Transverse colon (tissue), 4 donors: Measurements from ENCODE around the gene PITPNC1. TPM values are rescaled to one million over a fixed set of nuclear protein-coding genes. Genes with fewer than 3 reads are reported as not detected.
"Not testable (repeated sequence)": the region's sequence is repeated elsewhere in the genome, so short reads cannot be mapped to it uniquely, and the experiment has no call there.

Experiments
- DNase-seq: peaks from one replicate; pipeline ENCODE4 v3.0.0-alpha.2; 2019
- H3K27ac ChIP-seq, 4 donors: fragments of 200-600 bp; sonication (generic); 2 replicates each; pipeline ENCODE4 v1.5.1; 2016 to 2018; ENCODE audit warnings: inconsistent platforms in 4 of 4
- H3K27me3 ChIP-seq: fragments of 200-600 bp; sonication (generic); 2 replicates; pipeline ENCODE4 v1.5.1; 2017; ENCODE audit warnings: inconsistent platforms
- H3K36me3 ChIP-seq, 4 donors: fragments of 200-600 bp; sonication (generic); 2 replicates each; pipeline ENCODE4 v1.5.1; 2017 to 2019; ENCODE audit warnings: inconsistent platforms in 4 of 4
- H3K4me1 ChIP-seq, 4 donors: fragments of 200-600 bp; sonication (generic); 2 replicates each; pipeline ENCODE4 v1.5.1; 2017 to 2020; ENCODE audit warnings: inconsistent platforms in 4 of 4
- H3K4me3 ChIP-seq, 4 donors: fragments of 200-600 bp; sonication (generic); 1 replicate in 1 of 4; 2 replicates in 3 of 4; pipeline versions ENCODE4 v1.5.1 to v1.6.1; 2017 to 2019; ENCODE audit warnings: inconsistent platforms in 4 of 4
- H3K9me3 ChIP-seq, 2 donors: fragments of 200-600 bp; sonication (generic); 2 replicates each; pipeline ENCODE4 v1.5.1; 2017 to 2019; ENCODE audit warnings: inconsistent platforms in 2 of 2
- CTCF ChIP-seq, 5 experiments: fragments of 200-600 bp in 3 of 5; fragments of 450-650 bp in 2 of 5; sonication (generic) in 3 of 5; IDR thresholded peaks; 1 replicate in 2 of 5; 2 replicates in 3 of 5; pipeline ENCODE4 v1.5.1; 2016 to 2017; ENCODE audit warnings: antibody characterized with exemption in 5 of 5, inconsistent platforms in 3 of 5, mild to moderate bottlenecking in 2 of 5, moderate library complexity in 1 of 5
- EP300 ChIP-seq: sonication (generic); formaldehyde crosslinking; IDR thresholded peaks from one replicate; pipeline ENCODE4 v1.6.1; 2017; ENCODE audit warnings: antibody characterized with exemption, low read depth
- POLR2A ChIP-seq: fragments of 450-650 bp; IDR thresholded peaks from one replicate; pipeline ENCODE4 v1.6.1; 2016; ENCODE audit warnings: antibody characterized with exemption, mild to moderate bottlenecking, moderate library complexity
- POLR2AphosphoS5 ChIP-seq, 3 donors: sonication (generic); formaldehyde crosslinking; IDR thresholded peaks; one replicate each; pipeline ENCODE4 v1.6.1; 2016; ENCODE audit warnings: antibody characterized with exemption in 3 of 3
- WGBS, 2 donors: methylation state at CpG; one replicate each; pipeline ENCODE4 v1.1.5; 2018; ENCODE audit warnings: low coverage in 1 of 2; 5-methylcytosine and 5-hydroxymethylcytosine counted together
- in situ Hi-C, 4 donors: fragments of 200-750 bp; cut with MboI; loops; one replicate each; pipeline versions ENCODE4 v1.15.0 to v1.15.1; 2017; ENCODE audit warnings: low sequenced_read_pairs in 3 of 4, low pct_ligation_motif_present in 1 of 4, low pct_unique_long_range_greater_than_20kb in 1 of 4
- intact Hi-C: fragments of 100-400 bp; cut with DNase I; formaldehyde crosslinking; loops from one replicate; pipeline ENCODE4 v1.15.1; 2023; ENCODE audit warnings: low total_unique reads
- total RNA-seq, 4 donors: library from RNA; depleted of rRNA; stranded (reverse); fragments of >200 nt; gene quantifications; one replicate each; pipeline ENCODE4 v1.1.0, GENCODE V29; 2016

PITPNC1 gene
- total RNA-seq, 4 donors from 2014 or later, result 1.6 to 10.3 (median 4.0) TPM

GRCh38 chr17:67425571-67426160 lies 48.6 kb downstream of the PITPNC1 start:
- WGBS, 2 donors, result 100% methylated on average over 1 to 5 of the region's 5 CpGs
- Histone ChIP-seq H3K27ac (no peak overlapping the region), H3K36me3 (no peaks in the 10 kb centered on the region), H3K4me1 (peaks cover 7 to 39% (median 22%) of the 10 kb centered on the region in 4 donors), H3K27me3 (no peaks in the 10 kb centered on the region), H3K9me3 (no peaks in the 10 kb centered on the region), H3K4me3 (no peak overlapping the region)
- DNase-seq, result no peak
- TF ChIP-seq POLR2AphosphoS5 (IDR thresholded peaks at IDR 0.05) (no peak), EP300 (no peak), CTCF (IDR thresholded peaks at IDR 0.05) (no peak), POLR2A (no peak)
- in situ Hi-C loops, result no loop called here
- intact Hi-C loops, result no loop called here

- H3K27ac ChIP-seq, result no peak overlapping the region
- H3K36me3 ChIP-seq, result no peaks in the 10 kb centered on the region
- in situ Hi-C loops (no loop called here), intact Hi-C loops (no loop called here)
- WGBS, 2 donors, result 87% methylated on average over 4 of the region's 4 CpGs; no CpG with 5 or more reads in 1 of the 2 donors
- no peaks in the 10 kb centered on the region for H3K27me3 ChIP-seq
- peaks cover 3 to 27% (median 12%) of the 10 kb centered on the region in 4 donors for H3K4me1 ChIP-seq
- TF ChIP-seq EP300, result no peak
- TF ChIP-seq POLR2A, result no peak
- TF ChIP-seq CTCF (IDR thresholded peaks at IDR 0.05), result no peak
- TF ChIP-seq POLR2AphosphoS5 (IDR thresholded peaks at IDR 0.05), result no peak
- H3K4me3 ChIP-seq, result no peak overlapping the region
- no peak for DNase-seq
- H3K9me3 ChIP-seq, result no peaks in the 10 kb centered on the region
Observed at GRCh38 chr17:67427424-67427823, 50.3 kb downstream of the PITPNC1 start.

- DNase-seq, in situ Hi-C loops, H3K27ac ChIP-seq, H3K4me3 ChIP-seq, H3K36me3 ChIP-seq, H3K9me3 ChIP-seq, intact Hi-C loops, H3K27me3 ChIP-seq: not testable (repeated sequence)
- 97 to 100% methylated on average over 2 to 4 of the region's 4 CpGs for WGBS, 2 donors
- H3K4me1 ChIP-seq, result peaks cover 0 to 13% (median 6%) of the 10 kb centered on the region in 4 donors
Observed at GRCh38 chr17:67430515-67430914, 53.4 kb downstream of the PITPNC1 start.

GRCh38 chr17:67431249-67432015 lies 54.4 kb downstream of the PITPNC1 start:
- H3K27me3 ChIP-seq, result no peaks in the 10 kb centered on the region
- H3K4me1 ChIP-seq, result peaks cover 0 to 13% (median 6%) of the 10 kb centered on the region in 4 donors
- WGBS, 2 donors, result 56 to 64% methylated on average over 8 to 9 of the region's 9 CpGs
- no peaks in the 10 kb centered on the region for H3K36me3 ChIP-seq
- DNase-seq, result no peak
- no peak for TF ChIP-seq POLR2A
- TF ChIP-seq CTCF (IDR thresholded peaks at IDR 0.05), result no peak
- no peak for TF ChIP-seq EP300
- H3K4me3 ChIP-seq, result no peak overlapping the region
- H3K27ac ChIP-seq, result peak overlapping the region in 3 of 4 donors; percentile 5 to 9 (median 8)
- in situ Hi-C loops (no loop called here), intact Hi-C loops (no loop called here)
- no peaks in the 10 kb centered on the region for H3K9me3 ChIP-seq
